ENCODE measurements around the gene CDC5L.

The CDC5L gene

GRCh38 chr6:44396968-44397367, 9.5 kb downstream of the CDC5L start:
- Histone ChIP-seq H3K27ac (ENCODE audit: low read length) (no peak overlapping the region), H3K9me3 (ENCODE audit: control insufficient read depth in 2 of 2, low read length in 2 of 2) (no peaks in the 10 kb centered on the region), H3K27me3 (ENCODE audit: control insufficient read depth in 1 of 2, insufficient read depth in 2 of 2, low read length in 2 of 2) (no peaks in the 10 kb centered on the region), H3K4me3 (ENCODE audit: low read length in 2 of 2) (no peak overlapping the region), H3K36me3 (ENCODE audit: control insufficient read depth in 2 of 2, insufficient read depth in 2 of 2, low read length in 2 of 2) (peaks cover 42 to 52% of the 10 kb centered on the region in 2 donors), H3K9ac (ENCODE audit: low read length in 2 of 2) (no peak overlapping the region), H3K4me1 (ENCODE audit: control insufficient read depth, insufficient read depth, low read length) (no peaks in the 10 kb centered on the region)

- no peak overlapping the region for H3K9ac ChIP-seq (ENCODE audit: low read length in 2 of 2)
- no peak overlapping the region for H3K4me3 ChIP-seq (ENCODE audit: low read length in 2 of 2)
- no peaks in the 10 kb centered on the region for H3K27me3 ChIP-seq (ENCODE audit: control insufficient read depth in 1 of 2, insufficient read depth in 2 of 2, low read length in 2 of 2)
- H3K9me3 ChIP-seq (ENCODE audit: control insufficient read depth in 2 of 2, low read length in 2 of 2) = no peaks in the 10 kb centered on the region
- H3K27ac ChIP-seq (ENCODE audit: low read length) = no peak overlapping the region
- H3K4me1 ChIP-seq (ENCODE audit: control insufficient read depth, insufficient read depth, low read length) = no peaks in the 10 kb centered on the region
- H3K36me3 ChIP-seq (ENCODE audit: control insufficient read depth in 2 of 2, insufficient read depth in 2 of 2, low read length in 2 of 2) = peaks cover 40 to 50% of the 10 kb centered on the region in 2 donors
Measured at GRCh38 chr6:44397424-44398164, 10.1 kb downstream of the CDC5L start.

DNA sequence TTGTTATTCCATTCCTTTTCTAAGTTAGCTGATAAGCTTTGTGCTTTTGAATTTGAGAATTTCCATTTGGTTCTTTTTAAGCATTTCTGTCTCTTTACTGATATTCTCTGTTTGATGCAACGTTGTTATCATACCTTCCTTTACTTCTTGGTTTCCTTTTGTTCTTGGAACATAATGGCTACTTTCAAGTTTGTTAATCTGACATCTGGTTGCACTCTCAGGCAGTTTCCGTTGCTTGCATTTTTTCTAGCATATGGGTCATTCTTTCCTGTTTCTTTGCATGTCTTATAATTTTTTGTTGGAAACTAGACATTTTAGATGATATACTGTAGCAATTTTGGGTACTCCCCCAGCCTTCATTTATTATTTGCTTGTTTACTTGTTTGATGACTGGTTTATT, 12.5 kb downstream of the CDC5L start:
- Histone ChIP-seq H3K9ac (ENCODE audit: low read length in 2 of 2) (no peak overlapping the region), H3K9me3 (ENCODE audit: control insufficient read depth in 2 of 2, low read length in 2 of 2) (no peaks in the 10 kb centered on the region), H3K4me3 (ENCODE audit: low read length in 2 of 2) (no peak overlapping the region), H3K4me1 (ENCODE audit: control insufficient read depth, insufficient read depth, low read length) (no peaks in the 10 kb centered on the region), H3K27ac (ENCODE audit: low read length) (no peak overlapping the region), H3K27me3 (ENCODE audit: control insufficient read depth in 1 of 2, insufficient read depth in 2 of 2, low read length in 2 of 2) (no peaks in the 10 kb centered on the region), H3K36me3 (ENCODE audit: control insufficient read depth in 2 of 2, insufficient read depth in 2 of 2, low read length in 2 of 2) (peaks cover 25 to 40% of the 10 kb centered on the region in 2 donors)

DNA sequence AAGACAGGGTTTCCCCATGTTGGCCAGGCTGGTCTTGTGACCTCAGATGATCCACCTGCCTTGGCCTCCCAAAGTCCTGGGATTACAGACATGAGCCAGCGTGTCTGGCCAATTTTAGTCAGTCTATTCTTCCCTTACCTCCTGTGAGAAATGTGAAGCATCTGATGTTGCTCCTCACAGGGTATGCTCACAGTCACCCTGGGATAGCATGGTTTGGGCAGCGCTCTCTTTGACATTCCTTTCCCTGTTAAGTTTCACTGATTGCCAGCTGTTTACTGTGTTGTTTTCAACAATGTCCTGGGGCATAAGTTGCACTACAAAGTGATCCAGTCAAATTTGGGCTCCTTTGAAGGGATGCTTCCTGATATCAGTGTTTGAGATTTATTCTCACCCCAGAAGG, 13.1 kb downstream of the CDC5L start:
- Histone ChIP-seq H3K27me3 (ENCODE audit: control insufficient read depth in 1 of 2, insufficient read depth in 2 of 2, low read length in 2 of 2) (no peaks in the 10 kb centered on the region), H3K36me3 (ENCODE audit: control insufficient read depth in 2 of 2, insufficient read depth in 2 of 2, low read length in 2 of 2) (peaks cover 21 to 34% of the 10 kb centered on the region in 2 donors), H3K9me3 (ENCODE audit: control insufficient read depth in 2 of 2, low read length in 2 of 2) (no peaks in the 10 kb centered on the region), H3K9ac (ENCODE audit: low read length in 2 of 2) (no peak overlapping the region), H3K27ac (ENCODE audit: low read length) (no peak overlapping the region), H3K4me3 (ENCODE audit: low read length in 2 of 2) (no peak overlapping the region), H3K4me1 (ENCODE audit: control insufficient read depth, insufficient read depth, low read length) (no peaks in the 10 kb centered on the region)

DNA sequence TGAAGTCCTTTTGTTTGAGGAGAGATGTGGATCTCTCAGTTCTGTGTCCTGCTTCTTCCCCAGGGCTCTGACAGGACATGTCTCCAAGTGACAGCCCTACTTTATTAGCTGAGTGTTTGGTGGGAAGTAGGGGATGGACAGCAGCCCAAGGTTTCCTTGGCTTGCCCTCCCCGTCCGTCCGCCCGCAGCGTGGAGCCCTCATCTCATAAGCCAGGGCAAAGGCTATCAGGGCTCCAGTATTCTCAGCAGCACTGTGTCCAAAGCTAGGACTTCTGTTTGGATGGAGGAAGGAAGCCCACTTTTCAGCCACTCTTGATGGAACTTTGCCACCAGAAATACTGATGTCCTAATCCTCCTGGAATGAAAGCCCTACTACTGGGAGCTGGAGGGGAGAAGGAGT, 13.6 kb downstream of the CDC5L start:
- no peak overlapping the region for H3K4me3 ChIP-seq (ENCODE audit: low read length in 2 of 2)
- H3K9me3 ChIP-seq (ENCODE audit: control insufficient read depth in 2 of 2, low read length in 2 of 2) = no peaks in the 10 kb centered on the region
- H3K36me3 ChIP-seq (ENCODE audit: control insufficient read depth in 2 of 2, insufficient read depth in 2 of 2, low read length in 2 of 2) = peaks cover 22 to 38% of the 10 kb centered on the region in 2 donors
- no peaks in the 10 kb centered on the region for H3K27me3 ChIP-seq (ENCODE audit: control insufficient read depth in 1 of 2, insufficient read depth in 2 of 2, low read length in 2 of 2)
- no peak overlapping the region for H3K27ac ChIP-seq (ENCODE audit: low read length)
- H3K9ac ChIP-seq (ENCODE audit: low read length in 2 of 2) = no peak overlapping the region
- H3K4me1 ChIP-seq (ENCODE audit: control insufficient read depth, insufficient read depth, low read length) = no peaks in the 10 kb centered on the region

DNA sequence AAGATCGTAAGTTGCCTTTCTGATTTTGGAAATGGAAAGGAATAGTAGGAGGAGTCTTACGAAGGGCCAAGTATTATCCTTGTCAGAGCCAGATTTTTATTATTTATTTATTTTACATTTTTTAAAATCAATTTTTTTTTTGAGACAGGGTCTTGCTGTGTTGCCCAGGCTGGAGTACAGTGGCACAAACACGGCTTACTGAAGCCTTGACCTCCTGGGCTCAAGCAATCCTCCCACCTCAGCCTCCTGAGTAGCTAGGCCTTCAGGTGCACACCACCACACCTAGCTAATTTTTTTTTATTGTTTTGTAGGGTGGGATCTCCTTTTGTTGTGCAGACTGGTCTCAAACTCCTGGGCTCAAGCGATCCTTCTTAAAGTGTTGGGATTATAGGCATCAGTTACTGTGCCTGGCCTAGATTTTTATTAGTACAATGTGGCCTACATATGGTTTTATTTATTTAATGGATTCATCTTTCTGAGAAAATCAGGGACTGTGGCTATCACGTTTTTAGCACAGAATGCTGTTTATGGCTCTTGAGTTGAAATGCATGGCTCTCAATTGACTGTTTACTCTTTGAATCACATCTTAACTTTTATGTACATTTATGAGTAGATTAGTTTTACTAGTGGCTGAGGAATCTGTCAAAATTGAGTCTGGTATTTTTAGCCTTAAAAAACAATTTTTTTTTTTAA, 16.7 kb downstream of the CDC5L start:
- Histone ChIP-seq H3K9me3 (ENCODE audit: control insufficient read depth in 2 of 2, low read length in 2 of 2) (no peaks in the 10 kb centered on the region), H3K36me3 (ENCODE audit: control insufficient read depth in 2 of 2, insufficient read depth in 2 of 2, low read length in 2 of 2) (peaks cover 28 to 43% of the 10 kb centered on the region in 2 donors), H3K27ac (ENCODE audit: low read length) (no peak overlapping the region), H3K4me1 (ENCODE audit: control insufficient read depth, insufficient read depth, low read length) (no peaks in the 10 kb centered on the region), H3K27me3 (ENCODE audit: control insufficient read depth in 1 of 2, insufficient read depth in 2 of 2, low read length in 2 of 2) (no peaks in the 10 kb centered on the region), H3K4me3 (ENCODE audit: low read length in 2 of 2) (no peak overlapping the region), H3K9ac (ENCODE audit: low read length in 2 of 2) (no peak overlapping the region)

GRCh38 chr6:44404715-44405099, 17.2 kb downstream of the CDC5L start:
- Histone ChIP-seq H3K9me3 (ENCODE audit: control insufficient read depth in 2 of 2, low read length in 2 of 2) (no peaks in the 10 kb centered on the region), H3K4me3 (ENCODE audit: low read length in 2 of 2) (no peak overlapping the region), H3K9ac (ENCODE audit: low read length in 2 of 2) (no peak overlapping the region), H3K27me3 (ENCODE audit: control insufficient read depth in 1 of 2, insufficient read depth in 2 of 2, low read length in 2 of 2) (no peaks in the 10 kb centered on the region), H3K4me1 (ENCODE audit: control insufficient read depth, insufficient read depth, low read length) (no peaks in the 10 kb centered on the region), H3K36me3 (ENCODE audit: control insufficient read depth in 2 of 2, insufficient read depth in 2 of 2, low read length in 2 of 2) (peaks cover 28 to 49% of the 10 kb centered on the region in 2 donors), H3K27ac (ENCODE audit: low read length) (no peak overlapping the region)

- H3K4me3 ChIP-seq (ENCODE audit: low read length in 2 of 2) = no peak overlapping the region
- no peak overlapping the region for H3K27ac ChIP-seq (ENCODE audit: low read length)
Measured at GRCh38 chr6:44407951-44408670, 20.6 kb downstream of the CDC5L start.

GRCh38 chr6:44409207-44409794, 21.8 kb downstream of the CDC5L start:
- peaks cover 0 to 2% of the 10 kb centered on the region in 2 donors for H3K9me3 ChIP-seq (ENCODE audit: control insufficient read depth in 2 of 2, low read length in 2 of 2)
- no peak overlapping the region for H3K4me3 ChIP-seq (ENCODE audit: low read length in 2 of 2)
- H3K9ac ChIP-seq (ENCODE audit: low read length in 2 of 2) = no peak overlapping the region
- H3K36me3 ChIP-seq (ENCODE audit: control insufficient read depth in 2 of 2, insufficient read depth in 2 of 2, low read length in 2 of 2) = peaks cover 31 to 57% of the 10 kb centered on the region in 2 donors
- no peak overlapping the region for H3K27ac ChIP-seq (ENCODE audit: low read length)
- no peaks in the 10 kb centered on the region for H3K27me3 ChIP-seq (ENCODE audit: control insufficient read depth in 1 of 2, insufficient read depth in 2 of 2, low read length in 2 of 2)
- no peaks in the 10 kb centered on the region for H3K4me1 ChIP-seq (ENCODE audit: control insufficient read depth, insufficient read depth, low read length)

More at GRCh38 chr6:44407951-44408670, 20.6 kb downstream of the CDC5L start:
- Histone ChIP-seq H3K4me1 (ENCODE audit: control insufficient read depth, insufficient read depth, low read length) (no peaks in the 10 kb centered on the region), H3K9ac (ENCODE audit: low read length in 2 of 2) (no peak overlapping the region), H3K27me3 (ENCODE audit: control insufficient read depth in 1 of 2, insufficient read depth in 2 of 2, low read length in 2 of 2) (no peaks in the 10 kb centered on the region), H3K9me3 (ENCODE audit: control insufficient read depth in 2 of 2, low read length in 2 of 2) (peaks cover 0 to 2% of the 10 kb centered on the region in 2 donors), H3K36me3 (ENCODE audit: control insufficient read depth in 2 of 2, insufficient read depth in 2 of 2, low read length in 2 of 2) (peaks cover 27 to 53% of the 10 kb centered on the region in 2 donors)

DNA sequence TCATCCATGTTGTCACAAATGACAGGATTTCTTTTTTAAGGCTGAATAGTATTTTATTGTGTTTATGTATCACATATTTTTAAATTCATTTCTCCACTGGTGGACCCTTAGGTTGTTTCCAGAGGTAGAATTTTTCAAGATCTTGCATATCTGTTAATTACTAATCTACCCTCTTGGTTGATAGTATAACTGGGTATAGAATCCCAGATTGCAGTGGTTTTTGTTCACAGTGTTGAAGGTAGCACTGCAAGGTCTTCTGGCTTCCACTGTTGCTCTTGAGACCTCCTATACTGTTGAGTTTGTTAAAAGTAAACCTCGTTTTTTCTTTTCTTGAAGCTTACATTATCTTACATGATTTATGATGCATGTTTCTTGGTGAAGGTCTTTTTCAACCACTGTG, 22.9 kb downstream of the CDC5L start:
- no peak overlapping the region for H3K4me3 ChIP-seq (ENCODE audit: low read length in 2 of 2)
- H3K9ac ChIP-seq (ENCODE audit: low read length in 2 of 2) = no peak overlapping the region
- H3K36me3 ChIP-seq (ENCODE audit: control insufficient read depth in 2 of 2, insufficient read depth in 2 of 2, low read length in 2 of 2) = peaks cover 31 to 54% of the 10 kb centered on the region in 2 donors

More for the DNA sequence above, 22.9 kb downstream of the CDC5L start:
- Histone ChIP-seq H3K9me3 (ENCODE audit: control insufficient read depth in 2 of 2, low read length in 2 of 2) (peaks cover 0 to 2% of the 10 kb centered on the region in 2 donors), H3K27me3 (ENCODE audit: control insufficient read depth in 1 of 2, insufficient read depth in 2 of 2, low read length in 2 of 2) (no peaks in the 10 kb centered on the region), H3K4me1 (ENCODE audit: control insufficient read depth, insufficient read depth, low read length) (no peaks in the 10 kb centered on the region), H3K27ac (ENCODE audit: low read length) (no peak overlapping the region)
